PFSK-1 (cell line): Measurements from ENCODE around the gene FAM199X.

ENCODE experiments used
- FOXP2 ChIP-seq: optimal IDR thresholded peaks from 2 replicates; pipeline ENCODE3; 2011; ENCODE audit warnings: borderline replicate concordance, control low read depth, inconsistent platforms; ENCODE audit not compliant: insufficient read depth; ENCODE audit errors: extremely low read length, extremely low read depth
- POLR2AphosphoS5 ChIP-seq: IDR thresholded peaks from 2 replicates; pipeline ENCODE4 v1.6.1; 2012; ENCODE audit warnings: low read depth, mild to moderate bottlenecking, control low read depth, low read length, moderate library complexity
- REST ChIP-seq, 2 experiments: IDR thresholded peaks; 2 replicates each; pipeline versions ENCODE4 v1.6.1 to v1.8.0; 2011 to 2012; ENCODE audit warnings: low read depth in 2 of 2, low read length in 2 of 2, control low read depth in 1 of 2, inconsistent platforms in 1 of 2, mild to moderate bottlenecking in 1 of 2, moderate library complexity in 1 of 2; ENCODE audit not compliant: insufficient read depth in 1 of 2
- TAF1 ChIP-seq: IDR thresholded peaks from 2 replicates; pipeline ENCODE4 v1.6.1; 2012; ENCODE audit warnings: low read length, control low read depth, borderline replicate concordance; ENCODE audit not compliant: insufficient read depth

GRCh38 chrX:104205548-104205947 is 39.3 kb downstream of the FAM199X start:
- TF ChIP-seq REST (IDR thresholded peaks at IDR 0.05; ENCODE audit: insufficient read depth in 1 of 2, low read depth in 2 of 2, low read length in 2 of 2): no peak
- TF ChIP-seq FOXP2: no peak
- TF ChIP-seq POLR2AphosphoS5: no peak
- TF ChIP-seq TAF1: no peak
